ENCODE results near the gene ISY1.
"Not testable (repeated sequence)": the region's sequence is repeated elsewhere in the genome, so short reads cannot be mapped to it uniquely, and the experiment has no call there.

Gene ISY1

DNA sequence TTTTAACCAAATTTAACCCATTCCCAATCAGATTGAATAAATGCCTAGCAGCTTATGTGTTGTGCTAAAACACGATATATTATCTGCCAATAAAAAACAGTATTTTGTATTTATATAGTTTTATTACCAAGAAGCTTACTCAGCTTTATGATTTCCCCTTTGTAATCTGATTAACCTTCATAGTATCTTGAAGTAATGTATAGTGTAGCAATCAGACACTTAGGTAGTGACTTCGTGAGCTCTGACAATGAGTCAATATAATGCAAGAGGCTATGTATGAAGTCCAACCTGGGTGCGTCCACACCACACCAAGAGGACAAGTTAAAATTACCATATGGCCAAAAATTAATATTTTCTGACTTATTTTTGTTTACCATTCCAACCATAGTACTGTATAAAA lies 24.9 kb upstream of the ISY1 start:
- Histone ChIP-seq H2AFZ (ENCODE audit: low read length, unreplicated experiment) (no peak overlapping the region), H3K79me2 (ENCODE audit: control insufficient read depth, insufficient read depth, low read length, unreplicated experiment) (peaks cover 44% of the 10 kb centered on the region), H3K27ac (ENCODE audit: low read depth, low read length) (no peak overlapping the region), H3K4me3 (ENCODE audit: low read depth, low read length) (peak overlapping the region; percentile 19), H3K36me3 (ENCODE audit: insufficient read depth, low read length) (peaks cover 6% of the 10 kb centered on the region; the same call in 1 of the 2 replicates), H3K4me1 (ENCODE audit: control insufficient read depth, insufficient read depth, low read length, unreplicated experiment) (peaks cover 10% of the 10 kb centered on the region), H3K27me3 (ENCODE audit: insufficient read depth, low read length) (no peaks in the 10 kb centered on the region)

DNA sequence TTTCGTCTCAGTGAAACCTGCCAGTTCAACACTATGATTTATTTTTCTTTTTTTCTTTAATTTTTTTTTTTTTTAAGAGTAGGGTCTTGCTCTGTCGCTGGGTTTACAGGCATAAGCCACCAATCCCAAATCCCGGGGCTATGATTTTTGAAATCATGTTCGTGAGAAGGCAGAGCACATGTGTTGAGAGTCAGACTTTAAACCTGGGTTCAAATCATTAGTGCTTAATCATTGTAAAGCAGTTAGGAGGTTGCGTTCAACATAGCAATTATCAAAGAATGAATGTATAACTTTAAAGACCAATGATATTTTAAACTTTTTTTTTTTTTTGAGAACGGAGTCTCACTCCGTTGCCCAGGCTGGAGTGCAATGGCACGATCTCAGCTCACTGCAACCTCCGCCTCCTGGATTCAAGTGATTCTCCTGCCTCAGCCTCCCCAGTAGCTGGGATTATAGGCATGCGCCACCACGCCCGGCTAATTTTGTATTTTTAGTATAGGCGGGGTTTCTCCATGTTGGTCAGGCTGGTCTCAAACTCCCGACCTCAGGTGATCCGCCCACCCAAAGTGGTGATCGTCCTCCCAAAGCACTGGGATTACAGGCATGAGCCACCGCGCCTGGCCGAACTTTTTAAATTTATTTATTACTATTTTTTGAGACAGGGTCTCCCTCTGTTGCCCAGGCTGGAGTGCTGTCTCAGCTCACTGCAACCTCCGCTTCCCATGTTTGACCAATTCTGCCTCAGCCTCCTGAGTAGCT lies 24.1 kb upstream of the ISY1 start:
- H3K4me1 ChIP-seq (ENCODE audit: control insufficient read depth, insufficient read depth, low read length, unreplicated experiment), result peaks cover 18% of the 10 kb centered on the region
- H2AFZ ChIP-seq (ENCODE audit: low read length, unreplicated experiment), result not testable (repeated sequence)

DNA sequence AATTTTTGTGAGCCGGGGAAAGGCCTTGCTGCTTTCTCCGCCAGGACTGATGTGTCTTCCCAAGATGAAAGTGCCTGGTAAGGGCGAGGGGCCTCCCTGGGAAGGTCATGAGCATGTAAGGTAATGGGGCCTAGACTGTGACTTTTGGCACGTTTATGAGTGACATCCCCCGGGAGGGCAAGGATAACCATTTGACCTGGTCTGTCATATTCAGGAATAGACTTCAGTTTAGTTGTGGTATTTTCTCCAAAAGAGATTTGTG lies 23.5 kb upstream of the ISY1 start:
- H3K36me3 ChIP-seq (ENCODE audit: insufficient read depth, low read length), result peaks cover 11% of the 10 kb centered on the region
- H2AFZ ChIP-seq (ENCODE audit: low read length, unreplicated experiment), result peak overlapping the region; percentile 73
- H3K27ac ChIP-seq (ENCODE audit: low read depth, low read length), result peak overlapping the region; percentile 68
- H3K4me3 ChIP-seq (ENCODE audit: low read depth, low read length), result peak overlapping the region; percentile 86
- H3K79me2 ChIP-seq (ENCODE audit: control insufficient read depth, insufficient read depth, low read length, unreplicated experiment), result peaks cover 59% of the 10 kb centered on the region
- no peaks in the 10 kb centered on the region for H3K27me3 ChIP-seq (ENCODE audit: insufficient read depth, low read length)
- peaks cover 24% of the 10 kb centered on the region for H3K4me1 ChIP-seq (ENCODE audit: control insufficient read depth, insufficient read depth, low read length, unreplicated experiment)

More for the DNA sequence above, 24.1 kb upstream of the ISY1 start:
- H3K36me3 ChIP-seq (ENCODE audit: insufficient read depth, low read length), result peaks cover 11% of the 10 kb centered on the region
- peak overlapping the region; percentile 86 for H3K4me3 ChIP-seq (ENCODE audit: low read depth, low read length)
- peaks cover 53% of the 10 kb centered on the region for H3K79me2 ChIP-seq (ENCODE audit: control insufficient read depth, insufficient read depth, low read length, unreplicated experiment)
- H3K27me3 ChIP-seq (ENCODE audit: insufficient read depth, low read length), result not testable (repeated sequence)
- peak overlapping the region; percentile 68 for H3K27ac ChIP-seq (ENCODE audit: low read depth, low read length)

DNA sequence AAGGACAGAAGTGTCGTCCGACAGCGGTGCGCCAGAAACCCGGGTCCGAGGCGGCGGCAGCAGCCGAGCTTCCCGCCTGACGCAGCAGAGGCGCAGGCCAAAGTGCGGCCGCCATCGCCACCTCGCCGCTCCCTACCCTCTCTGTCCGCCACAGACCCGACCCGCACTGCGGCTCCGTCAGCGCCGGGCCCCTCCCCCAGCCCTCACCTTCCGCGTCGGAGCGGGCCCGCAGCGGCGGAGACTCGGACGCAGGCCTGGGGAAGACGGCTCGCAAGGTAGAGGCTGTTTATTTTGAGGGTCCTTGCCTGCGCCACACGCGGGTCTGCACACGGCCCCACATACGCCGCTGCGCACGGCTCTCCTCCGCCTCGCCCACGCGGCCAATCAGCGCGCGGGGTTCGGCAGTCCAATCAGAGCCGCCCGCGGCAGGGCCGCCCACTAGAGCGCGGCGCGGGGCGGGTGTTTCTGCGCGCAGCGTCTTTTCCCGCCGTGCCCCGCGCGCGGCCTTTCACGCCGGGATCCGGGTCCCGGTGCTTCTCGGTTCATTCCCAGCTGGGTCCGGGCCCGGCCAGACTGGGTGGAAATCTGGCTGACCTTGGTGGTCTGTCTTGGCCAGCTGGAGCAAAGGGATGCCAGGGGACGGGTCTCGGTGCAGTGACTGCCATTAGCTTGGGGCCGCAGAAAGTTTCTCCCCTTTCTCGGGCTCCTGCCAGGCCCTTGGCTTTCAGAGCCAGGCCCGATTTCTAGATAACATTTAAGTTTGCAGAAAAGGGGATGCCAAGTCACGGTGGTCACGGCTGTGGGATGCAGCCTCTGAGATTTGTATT lies 22.9 kb upstream of the ISY1 start, which contains the start of gene CNBP:
Gene CNBP (minus strand): TSS at position 328 of the 827 bp plus-strand sequence. CDS start 12,139 bp downstream, outside the sequence.
- Histone ChIP-seq H3K27me3 (ENCODE audit: insufficient read depth, low read length) (no peaks in the 10 kb centered on the region), H2AFZ (ENCODE audit: low read length, unreplicated experiment) (peak within 1 kb of the TSS; percentile 73), H3K27ac (ENCODE audit: low read depth, low read length) (peak within 1 kb of the TSS; percentile 88), H3K4me1 (ENCODE audit: control insufficient read depth, insufficient read depth, low read length, unreplicated experiment) (peaks cover 30% of the 10 kb centered on the region), H3K36me3 (ENCODE audit: insufficient read depth, low read length) (peaks cover 11% of the 10 kb centered on the region), H3K4me3 (ENCODE audit: low read depth, low read length) (peak within 1 kb of the TSS; percentile 86), H3K79me2 (ENCODE audit: control insufficient read depth, insufficient read depth, low read length, unreplicated experiment) (peaks cover 64% of the 10 kb centered on the region)

DNA sequence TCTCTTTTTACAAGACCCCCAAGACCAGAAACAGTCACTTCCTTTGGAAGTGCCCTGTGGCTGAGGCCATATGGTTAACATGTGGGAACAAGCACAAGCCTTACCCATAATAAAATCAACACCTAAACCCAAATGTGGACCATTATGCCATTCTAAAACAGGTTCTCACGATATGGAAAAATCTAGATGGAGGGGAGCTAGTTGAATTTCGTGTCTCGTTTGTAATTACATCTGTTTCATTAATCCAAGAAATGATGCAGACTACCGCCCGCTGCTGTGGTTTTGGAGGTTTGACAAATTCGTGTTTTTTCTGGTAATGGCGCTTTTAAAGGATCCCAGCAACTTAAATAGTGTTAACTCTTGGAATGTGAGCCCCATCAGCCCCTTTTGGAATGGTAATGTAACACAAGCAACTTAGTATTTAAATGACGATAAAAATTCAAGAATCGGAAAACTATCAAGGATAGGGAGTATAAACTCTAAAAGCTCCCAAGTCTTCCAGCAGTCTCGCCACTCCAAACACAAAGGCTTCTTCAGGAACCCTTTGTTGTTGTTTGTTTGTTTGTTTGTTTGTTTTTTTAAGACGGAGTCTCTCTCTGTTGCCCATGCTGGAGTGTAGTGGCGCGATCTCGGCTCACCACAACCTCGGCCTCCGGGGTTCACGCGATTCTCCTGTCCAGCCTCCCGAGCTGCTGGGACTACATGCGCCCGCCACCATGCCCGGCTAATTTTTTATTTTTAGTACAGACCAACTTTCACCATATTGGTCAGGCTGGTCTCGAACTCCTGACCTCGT lies 21.7 kb upstream of the ISY1 start:
- H2AFZ ChIP-seq (ENCODE audit: low read length, unreplicated experiment), result no peak overlapping the region
- peaks cover 19% of the 10 kb centered on the region for H3K36me3 ChIP-seq (ENCODE audit: insufficient read depth, low read length)
- peaks cover 39% of the 10 kb centered on the region for H3K4me1 ChIP-seq (ENCODE audit: control insufficient read depth, insufficient read depth, low read length, unreplicated experiment)
- H3K79me2 ChIP-seq (ENCODE audit: control insufficient read depth, insufficient read depth, low read length, unreplicated experiment), result peaks cover 76% of the 10 kb centered on the region
- peak overlapping the region; percentile 86 for H3K4me3 ChIP-seq (ENCODE audit: low read depth, low read length)
- peak overlapping the region; percentile 88 for H3K27ac ChIP-seq (ENCODE audit: low read depth, low read length)
- H3K27me3 ChIP-seq (ENCODE audit: insufficient read depth, low read length), result no peaks in the 10 kb centered on the region

DNA sequence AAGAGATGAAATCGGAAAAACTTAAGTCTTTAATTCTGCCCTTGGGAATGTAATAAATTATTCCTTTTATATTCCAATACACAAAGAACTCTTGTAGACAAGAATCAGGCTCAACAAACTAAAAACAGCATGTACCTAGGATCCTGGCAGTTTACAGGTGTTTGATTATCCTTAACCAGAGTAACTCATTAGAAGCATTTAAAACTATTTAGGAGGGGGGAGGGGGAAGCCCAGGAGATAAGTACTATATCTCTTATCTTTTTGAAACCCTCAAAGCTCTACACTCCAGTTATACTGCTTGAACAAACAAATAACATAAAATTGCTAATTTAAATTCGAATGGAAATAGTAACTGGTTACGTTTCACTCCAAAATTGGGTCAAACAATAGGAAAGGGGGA lies 21.0 kb upstream of the ISY1 start:
- Histone ChIP-seq H3K4me3 (ENCODE audit: low read depth, low read length) (peak overlapping the region; percentile 86), H3K27me3 (ENCODE audit: insufficient read depth, low read length) (no peaks in the 10 kb centered on the region), H3K4me1 (ENCODE audit: control insufficient read depth, insufficient read depth, low read length, unreplicated experiment) (peaks cover 44% of the 10 kb centered on the region), H3K27ac (ENCODE audit: low read depth, low read length) (peak overlapping the region; percentile 88), H2AFZ (ENCODE audit: low read length, unreplicated experiment) (no peak overlapping the region), H3K36me3 (ENCODE audit: insufficient read depth, low read length) (peaks cover 23% of the 10 kb centered on the region), H3K79me2 (ENCODE audit: control insufficient read depth, insufficient read depth, low read length, unreplicated experiment) (peaks cover 84% of the 10 kb centered on the region)

DNA sequence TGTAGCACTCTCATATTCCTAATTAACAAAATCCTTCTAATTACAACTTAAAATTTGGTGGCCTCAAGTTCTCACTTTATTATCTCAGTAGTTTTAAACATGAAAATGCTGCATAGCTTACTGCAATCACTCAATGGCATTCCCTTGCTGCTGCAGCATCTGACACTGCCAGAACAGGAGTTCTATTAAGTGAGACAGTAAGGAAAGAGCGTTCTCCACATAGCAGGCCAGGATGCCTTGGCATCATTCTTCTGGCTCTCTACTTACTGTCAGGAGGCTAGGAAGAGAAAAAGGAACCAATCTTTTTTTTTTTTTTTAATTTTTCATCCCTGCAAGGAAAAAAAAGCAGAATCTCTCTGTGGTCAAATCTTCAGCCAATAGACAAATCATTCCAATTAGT lies 19.6 kb upstream of the ISY1 start:
- peaks cover 23% of the 10 kb centered on the region for H3K36me3 ChIP-seq (ENCODE audit: insufficient read depth, low read length)
- H3K4me1 ChIP-seq (ENCODE audit: control insufficient read depth, insufficient read depth, low read length, unreplicated experiment), result peaks cover 44% of the 10 kb centered on the region
- peaks cover 94% of the 10 kb centered on the region for H3K79me2 ChIP-seq (ENCODE audit: control insufficient read depth, insufficient read depth, low read length, unreplicated experiment)
- H3K27ac ChIP-seq (ENCODE audit: low read depth, low read length), result peak overlapping the region; percentile 33; the same call in 1 of the 2 replicates
- no peak overlapping the region for H2AFZ ChIP-seq (ENCODE audit: low read length, unreplicated experiment)
- H3K27me3 ChIP-seq (ENCODE audit: insufficient read depth, low read length), result no peaks in the 10 kb centered on the region
- peak overlapping the region; percentile 86 for H3K4me3 ChIP-seq (ENCODE audit: low read depth, low read length)

DNA sequence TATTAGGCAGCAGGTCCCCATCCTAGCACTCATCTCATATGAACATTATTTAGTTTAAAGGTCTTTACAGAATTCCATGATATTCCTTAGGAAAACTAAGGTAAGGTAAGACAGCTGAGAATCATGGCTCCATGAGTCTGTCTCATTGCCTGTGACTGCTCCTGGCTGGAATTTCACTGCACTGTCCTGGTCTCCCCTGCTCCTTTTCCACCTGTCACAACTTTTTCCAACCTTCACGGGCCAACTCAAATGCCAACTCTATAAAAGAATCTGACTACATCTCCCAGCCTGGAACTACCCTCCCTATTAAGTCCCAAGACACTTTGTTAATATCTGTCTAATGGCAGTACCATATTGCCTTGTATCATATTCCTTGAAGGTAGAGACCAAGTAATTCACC lies 15.2 kb upstream of the ISY1 start:
- Histone ChIP-seq H3K4me1 (ENCODE audit: control insufficient read depth, insufficient read depth, low read length, unreplicated experiment) (peaks cover 53% of the 10 kb centered on the region), H3K79me2 (ENCODE audit: control insufficient read depth, insufficient read depth, low read length, unreplicated experiment) (peaks cover 99% of the 10 kb centered on the region), H2AFZ (ENCODE audit: low read length, unreplicated experiment) (no peak overlapping the region), H3K27me3 (ENCODE audit: insufficient read depth, low read length) (no peaks in the 10 kb centered on the region), H3K36me3 (ENCODE audit: insufficient read depth, low read length) (peaks cover 30% of the 10 kb centered on the region), H3K27ac (ENCODE audit: low read depth, low read length) (no peak overlapping the region), H3K4me3 (ENCODE audit: low read depth, low read length) (no peak overlapping the region)

DNA sequence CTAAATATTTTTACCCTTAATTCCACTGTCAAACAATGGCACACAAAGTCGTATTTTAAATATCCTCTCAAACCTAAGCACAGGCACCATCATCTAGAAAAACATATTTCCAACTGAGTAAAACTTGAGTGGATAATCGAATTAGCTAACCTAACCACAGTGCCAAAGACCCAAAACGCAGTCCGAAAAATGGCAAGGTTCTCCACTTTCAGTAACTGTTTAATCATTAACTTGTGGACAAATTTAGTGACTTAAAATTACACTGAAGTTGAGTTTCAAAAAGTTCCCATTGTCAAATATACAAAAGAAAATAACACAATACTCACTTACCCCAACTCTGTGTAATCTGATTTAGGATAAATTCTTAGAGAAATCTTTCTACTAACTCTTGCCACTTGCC lies 12.9 kb upstream of the ISY1 start:
- no peaks in the 10 kb centered on the region for H3K27me3 ChIP-seq (ENCODE audit: insufficient read depth, low read length)

DNA sequence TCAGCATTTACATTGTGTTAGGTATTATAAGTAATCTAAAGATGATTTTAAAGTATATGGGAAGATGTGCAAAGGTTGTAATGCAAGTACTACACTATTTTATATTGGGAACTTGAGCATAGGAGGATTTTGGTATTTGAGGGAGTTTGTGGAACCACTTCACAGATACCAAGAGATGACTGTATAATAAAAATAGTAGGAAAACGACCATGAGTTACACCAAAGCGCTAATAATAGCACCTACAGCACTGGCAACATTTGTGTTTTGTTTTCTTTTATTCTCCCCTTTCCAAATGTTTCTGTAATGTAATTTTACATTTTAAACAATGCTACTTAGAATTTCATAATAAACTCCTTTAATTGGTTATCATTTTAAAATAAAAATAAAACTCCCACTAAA lies 12.3 kb upstream of the ISY1 start:
- H3K4me1 ChIP-seq (ENCODE audit: control insufficient read depth, insufficient read depth, low read length, unreplicated experiment), result peaks cover 26% of the 10 kb centered on the region
- peaks cover 40% of the 10 kb centered on the region for H3K36me3 ChIP-seq (ENCODE audit: insufficient read depth, low read length)
- peaks cover 83% of the 10 kb centered on the region for H3K79me2 ChIP-seq (ENCODE audit: control insufficient read depth, insufficient read depth, low read length, unreplicated experiment)
- no peak overlapping the region for H3K27ac ChIP-seq (ENCODE audit: low read depth, low read length)
- H2AFZ ChIP-seq (ENCODE audit: low read length, unreplicated experiment), result no peak overlapping the region
- no peak overlapping the region for H3K4me3 ChIP-seq (ENCODE audit: low read depth, low read length)
- no peaks in the 10 kb centered on the region for H3K27me3 ChIP-seq (ENCODE audit: insufficient read depth, low read length)

More for the DNA sequence above, 12.9 kb upstream of the ISY1 start:
- Histone ChIP-seq H3K4me1 (ENCODE audit: control insufficient read depth, insufficient read depth, low read length, unreplicated experiment) (peaks cover 31% of the 10 kb centered on the region), H3K27ac (ENCODE audit: low read depth, low read length) (no peak overlapping the region), H2AFZ (ENCODE audit: low read length, unreplicated experiment) (no peak overlapping the region), H3K4me3 (ENCODE audit: low read depth, low read length) (no peak overlapping the region), H3K36me3 (ENCODE audit: insufficient read depth, low read length) (peaks cover 45% of the 10 kb centered on the region), H3K79me2 (ENCODE audit: control insufficient read depth, insufficient read depth, low read length, unreplicated experiment) (peaks cover 88% of the 10 kb centered on the region)

Measured in ACC112 (cell line).